ENCODE results near the gene WIZ.
A peak's percentile ranks its signal among the peaks of the same experiment; 100 is the strongest.
"Not testable (repeated sequence)": the region's sequence is repeated elsewhere in the genome, so short reads cannot be mapped to it uniquely, and the experiment has no call there.

Gene WIZ

DNA sequence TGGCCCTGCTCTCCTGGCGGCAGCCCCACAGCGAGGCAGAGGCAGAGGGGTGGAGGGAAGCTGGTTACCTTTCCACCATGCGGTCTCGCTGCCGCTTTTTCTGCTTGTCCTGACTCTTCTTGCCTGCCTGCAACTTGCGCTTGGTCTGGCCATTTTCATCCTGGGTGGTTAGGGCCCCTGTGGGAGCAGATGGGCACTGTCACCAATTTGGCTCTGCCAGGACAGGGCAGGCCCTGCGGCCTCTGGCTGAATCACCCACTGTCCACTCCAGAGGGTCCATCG is 50.6 kb downstream of the WIZ start:
- no peaks in the 10 kb centered on the region for H3K9me3 Mint-ChIP-seq
- H3K27me3 Mint-ChIP-seq = no peaks in the 10 kb centered on the region
- no peak overlapping the region for H3K27ac Mint-ChIP-seq
- peaks cover 7% of the 10 kb centered on the region for H3K4me1 Mint-ChIP-seq (ENCODE audit: low read depth)
- peaks cover 29% of the 10 kb centered on the region for H3K36me3 Mint-ChIP-seq (ENCODE audit: low read depth)
- no peak overlapping the region for H3K4me3 Mint-ChIP-seq

DNA sequence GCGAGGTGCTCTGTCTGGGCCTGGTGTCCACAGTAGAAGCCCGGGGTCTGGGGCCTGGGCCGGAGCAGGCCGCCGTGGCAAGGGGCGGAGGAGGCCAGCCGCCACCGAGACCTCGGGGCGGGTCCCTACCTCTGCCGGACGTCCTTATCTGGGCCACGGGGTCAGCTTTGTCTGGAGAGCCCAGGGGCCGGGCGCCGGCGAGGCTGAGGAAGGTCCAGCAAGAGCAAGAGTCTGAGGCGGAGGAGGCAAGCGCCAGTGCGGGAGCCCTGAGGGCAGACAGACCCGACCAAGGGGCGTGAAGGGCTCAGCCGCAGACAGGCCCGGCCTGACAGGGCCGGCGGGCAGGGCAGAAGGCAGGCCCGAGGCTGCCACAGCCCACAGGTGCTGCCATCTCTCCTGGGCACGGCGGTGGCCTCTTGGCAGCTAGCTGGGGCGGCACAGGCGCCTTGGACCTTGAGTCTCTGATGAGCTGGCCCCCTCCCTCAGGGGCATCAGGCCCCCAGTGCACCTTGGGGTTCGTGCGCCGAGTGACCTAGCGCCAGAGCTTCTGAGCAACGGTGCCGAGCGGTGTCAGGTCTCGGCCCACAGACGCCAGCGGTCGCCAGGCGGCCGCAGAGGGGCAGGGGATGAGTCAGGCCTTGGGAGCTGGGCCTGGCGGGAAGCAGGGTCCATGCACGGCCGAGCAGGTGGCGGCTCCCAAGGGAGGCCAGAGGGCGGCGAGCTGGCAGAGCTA is 51.1 kb downstream of the WIZ start:
- no peaks in the 10 kb centered on the region for H3K9me3 Mint-ChIP-seq
- peaks cover 34% of the 10 kb centered on the region for H3K36me3 Mint-ChIP-seq (ENCODE audit: low read depth)
- no peak overlapping the region for H3K27ac Mint-ChIP-seq

DNA sequence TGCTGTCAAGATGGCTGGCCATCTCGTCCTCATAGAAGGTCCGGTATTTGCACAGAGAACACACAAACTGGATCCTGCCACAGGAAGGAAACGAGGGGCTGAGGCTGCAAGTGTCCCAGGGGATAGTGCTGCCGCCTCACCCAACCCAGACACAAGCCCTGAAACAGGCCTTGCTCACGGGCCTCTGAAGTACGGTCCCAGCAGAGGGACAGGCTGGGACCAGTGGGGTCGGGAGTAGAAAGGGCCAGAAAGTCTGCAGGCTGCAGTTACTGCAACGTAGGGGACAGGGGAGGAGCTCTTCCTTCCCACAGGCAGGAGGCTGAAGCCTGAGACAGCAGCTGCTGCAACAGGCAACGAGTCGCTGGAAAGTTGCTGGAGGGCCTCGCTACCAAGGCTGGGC is 52.0 kb downstream of the WIZ start:
- H3K4me3 Mint-ChIP-seq = no peak overlapping the region
- peaks cover 16% of the 10 kb centered on the region for H3K4me1 Mint-ChIP-seq (ENCODE audit: low read depth)
- H3K27me3 Mint-ChIP-seq = no peaks in the 10 kb centered on the region
- H3K27ac Mint-ChIP-seq = no peak overlapping the region
- H3K36me3 Mint-ChIP-seq (ENCODE audit: low read depth) = peaks cover 39% of the 10 kb centered on the region
- no peaks in the 10 kb centered on the region for H3K9me3 Mint-ChIP-seq

More for the DNA sequence above, 51.1 kb downstream of the WIZ start:
- Mint-ChIP-seq H3K4me3 (no peak overlapping the region), H3K27me3 (no peaks in the 10 kb centered on the region), H3K4me1 (ENCODE audit: low read depth) (peaks cover 9% of the 10 kb centered on the region)

DNA sequence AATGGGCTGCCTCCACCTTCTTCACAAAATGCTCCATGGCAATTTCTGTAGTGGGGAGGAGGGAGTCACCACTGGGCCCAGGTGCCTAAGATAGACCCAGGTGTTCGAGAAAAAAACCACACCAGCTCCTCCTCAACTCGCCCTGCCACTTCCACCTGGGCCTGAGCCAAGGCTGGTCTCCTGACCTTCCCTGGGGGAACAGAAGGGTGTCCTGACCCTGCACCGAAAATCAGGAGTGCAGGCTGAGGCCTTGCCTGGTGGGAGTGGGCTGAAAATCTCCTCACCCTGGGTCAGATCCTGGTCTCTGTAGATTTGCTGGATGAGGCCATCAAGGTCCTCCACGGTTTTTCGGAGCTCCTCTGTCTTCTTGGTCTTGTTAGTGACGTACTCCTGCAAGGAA is 52.5 kb downstream of the WIZ start:
- Mint-ChIP-seq H3K4me3 (no peak overlapping the region), H3K4me1 (ENCODE audit: low read depth) (peaks cover 16% of the 10 kb centered on the region), H3K9me3 (no peaks in the 10 kb centered on the region), H3K27me3 (no peaks in the 10 kb centered on the region), H3K36me3 (ENCODE audit: low read depth) (peaks cover 37% of the 10 kb centered on the region), H3K27ac (no peak overlapping the region)

DNA sequence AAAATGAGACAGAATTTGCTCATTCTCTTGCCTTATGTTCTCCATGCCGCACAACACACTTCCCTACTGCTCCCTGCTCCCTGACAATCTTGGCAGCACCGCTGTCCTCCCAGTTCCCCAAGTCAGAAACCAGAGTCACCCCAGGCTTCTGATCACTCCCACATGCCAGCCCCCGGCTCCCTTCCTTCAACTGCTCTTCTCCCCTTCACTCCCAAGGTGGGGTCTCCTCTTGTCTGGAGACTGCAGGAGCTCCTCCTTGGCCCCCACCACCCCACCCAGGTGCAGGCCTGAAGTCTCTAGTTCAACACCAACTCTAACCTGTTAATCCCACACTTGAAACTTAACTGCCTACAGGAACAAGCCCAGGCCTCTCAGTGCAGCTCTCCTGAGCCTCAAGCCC is 53.3 kb downstream of the WIZ start:
- peak overlapping the region; percentile 24 for H3K27ac Mint-ChIP-seq
- H3K36me3 Mint-ChIP-seq (ENCODE audit: low read depth) = peaks cover 41% of the 10 kb centered on the region
- H3K4me1 Mint-ChIP-seq (ENCODE audit: low read depth) = peaks cover 16% of the 10 kb centered on the region
- no peak overlapping the region for H3K4me3 Mint-ChIP-seq
- no peaks in the 10 kb centered on the region for H3K9me3 Mint-ChIP-seq
- no peaks in the 10 kb centered on the region for H3K27me3 Mint-ChIP-seq

DNA sequence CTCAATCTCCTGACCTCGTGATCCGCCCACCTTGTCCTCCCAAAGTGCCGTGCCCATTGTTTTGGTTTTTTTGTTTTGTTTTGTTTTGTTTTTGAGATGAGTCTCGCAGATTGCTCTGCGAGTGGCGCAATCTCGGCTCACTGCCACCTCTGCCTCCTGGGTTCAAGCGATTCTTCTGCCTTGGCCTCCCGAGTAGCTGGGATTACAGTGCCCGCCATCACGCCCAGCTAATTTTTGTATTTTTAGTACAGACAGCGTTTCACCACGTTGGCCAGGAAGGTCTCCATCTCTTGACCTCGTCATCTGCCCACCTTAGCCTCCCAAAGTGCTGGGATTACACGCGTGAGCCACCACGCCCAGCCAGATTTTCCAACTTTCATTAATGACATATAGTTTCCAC is 54.5 kb downstream of the WIZ start:
- H3K9me3 Mint-ChIP-seq, H3K4me3 Mint-ChIP-seq, H3K27me3 Mint-ChIP-seq: not testable (repeated sequence)
- peaks cover 21% of the 10 kb centered on the region for H3K4me1 Mint-ChIP-seq (ENCODE audit: low read depth)
- peaks cover 49% of the 10 kb centered on the region for H3K36me3 Mint-ChIP-seq (ENCODE audit: low read depth)
- peak overlapping the region; percentile 26 for H3K27ac Mint-ChIP-seq

DNA sequence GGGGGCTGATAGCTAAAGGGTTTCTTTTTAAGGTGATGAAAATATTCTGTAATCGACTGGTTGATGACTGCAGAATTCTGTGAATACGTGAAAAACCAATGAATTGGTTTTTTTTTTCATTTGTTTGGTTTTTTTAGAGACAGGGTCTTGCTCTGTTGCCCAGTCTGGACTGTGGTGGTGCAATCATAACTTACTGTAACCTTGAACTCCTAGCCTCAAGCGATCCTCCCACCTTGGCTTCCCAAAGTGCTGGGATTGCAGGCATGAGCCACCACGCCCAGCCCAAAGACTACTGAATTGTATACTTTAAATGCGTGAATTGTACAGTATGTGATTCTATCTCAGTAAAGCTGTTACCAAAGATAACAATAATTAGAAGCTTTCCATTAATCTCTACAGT is 55.3 kb downstream of the WIZ start:
- Mint-ChIP-seq H3K27ac (no peak overlapping the region), H3K4me3 (no peak overlapping the region), H3K27me3 (no peaks in the 10 kb centered on the region), H3K9me3 (no peaks in the 10 kb centered on the region), H3K36me3 (ENCODE audit: low read depth) (peaks cover 54% of the 10 kb centered on the region), H3K4me1 (ENCODE audit: low read depth) (peaks cover 21% of the 10 kb centered on the region)

DNA sequence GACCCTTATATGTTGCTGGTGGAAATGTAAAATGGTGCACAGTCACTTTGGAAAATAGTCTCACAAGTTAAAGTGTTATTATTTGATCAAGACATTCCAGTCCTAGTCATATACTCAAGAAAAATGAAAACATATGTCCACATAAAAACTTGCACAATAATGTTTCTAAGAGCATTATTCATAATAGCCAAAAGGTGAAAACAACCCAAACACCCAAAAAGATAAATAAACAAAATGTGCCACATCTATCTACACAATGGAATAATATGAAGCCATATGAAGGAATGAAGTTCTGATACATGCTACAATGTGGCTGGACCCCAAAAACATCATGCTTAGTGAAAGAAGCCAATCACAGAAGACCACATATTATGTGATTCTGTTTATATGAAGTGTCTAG is 55.8 kb downstream of the WIZ start:
- no peak overlapping the region for H3K27ac Mint-ChIP-seq
- peaks cover 59% of the 10 kb centered on the region for H3K36me3 Mint-ChIP-seq (ENCODE audit: low read depth)
- peaks cover 21% of the 10 kb centered on the region for H3K4me1 Mint-ChIP-seq (ENCODE audit: low read depth)
- no peak overlapping the region for H3K4me3 Mint-ChIP-seq
- no peaks in the 10 kb centered on the region for H3K9me3 Mint-ChIP-seq
- no peaks in the 10 kb centered on the region for H3K27me3 Mint-ChIP-seq

DNA sequence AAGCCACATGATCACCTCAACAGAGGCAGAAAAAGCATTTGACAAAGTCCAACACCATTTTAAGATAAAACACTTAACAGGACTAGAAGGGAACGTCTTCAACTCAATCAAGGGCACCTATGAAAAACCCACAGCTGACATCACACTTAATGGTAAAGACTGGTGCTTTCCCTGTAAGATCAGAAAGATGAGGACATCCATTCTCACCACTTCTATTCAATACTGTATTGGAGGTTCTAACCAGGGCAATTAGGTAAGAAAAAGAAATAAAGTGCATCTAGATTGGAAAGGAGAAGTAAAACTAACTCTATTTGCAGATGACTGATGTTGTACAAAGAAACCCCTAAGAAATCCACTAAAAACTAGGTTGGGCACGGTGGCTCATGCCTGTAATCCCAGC is 58.9 kb downstream of the WIZ start:
- Mint-ChIP-seq H3K4me3 (no peak overlapping the region), H3K4me1 (ENCODE audit: low read depth) (peaks cover 18% of the 10 kb centered on the region), H3K27ac (peak overlapping the region; percentile 5), H3K36me3 (ENCODE audit: low read depth) (peaks cover 51% of the 10 kb centered on the region), H3K27me3 (no peaks in the 10 kb centered on the region), H3K9me3 (no peaks in the 10 kb centered on the region)

DNA sequence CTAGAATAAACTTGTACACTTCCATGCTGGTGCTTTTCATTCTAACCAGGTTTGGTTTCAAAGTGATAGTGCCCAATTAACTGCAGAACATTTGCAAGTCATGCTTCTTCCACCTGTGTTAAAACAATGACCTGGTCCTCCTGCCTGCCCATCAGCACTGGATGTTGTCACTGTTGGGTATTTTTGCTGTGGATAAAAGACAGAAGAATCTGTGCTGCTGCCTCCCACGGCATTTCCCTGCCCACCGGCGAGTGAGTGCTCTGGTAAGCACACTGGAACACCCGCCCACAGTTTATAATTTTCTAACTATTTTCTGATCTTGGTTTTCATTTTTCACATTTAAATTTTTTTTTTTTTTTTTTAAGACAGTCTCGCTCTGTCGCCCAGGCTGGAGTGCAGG is 67.9 kb downstream of the WIZ start:
- peak overlapping the region; percentile 74 for H3K27ac Mint-ChIP-seq
- H3K4me3 Mint-ChIP-seq = no peak overlapping the region
- H3K9me3 Mint-ChIP-seq = no peaks in the 10 kb centered on the region
- peaks cover 31% of the 10 kb centered on the region for H3K36me3 Mint-ChIP-seq (ENCODE audit: low read depth)
- no peaks in the 10 kb centered on the region for H3K27me3 Mint-ChIP-seq
- peaks cover 33% of the 10 kb centered on the region for H3K4me1 Mint-ChIP-seq (ENCODE audit: low read depth)

DNA sequence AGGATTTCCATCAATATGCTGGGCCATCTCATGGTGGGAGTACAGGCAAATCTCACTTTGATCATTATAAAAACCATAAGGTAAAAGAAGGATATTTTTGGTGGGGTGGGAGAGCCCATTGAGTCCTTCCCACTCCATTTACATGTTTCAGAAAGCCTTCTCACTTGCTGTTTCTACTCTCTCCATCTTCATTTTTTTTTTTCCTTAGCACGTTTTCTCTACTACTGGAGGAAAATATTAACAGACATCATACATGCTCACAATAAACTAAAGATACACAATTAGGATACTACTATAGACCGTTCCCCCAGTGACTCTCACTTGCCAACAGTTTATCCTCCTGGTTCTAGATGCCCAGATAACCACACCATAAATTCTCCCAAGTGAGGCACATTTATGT is 68.3 kb downstream of the WIZ start:
- Mint-ChIP-seq H3K4me3 (peak overlapping the region; percentile 90), H3K27ac (peak overlapping the region; percentile 74), H3K36me3 (ENCODE audit: low read depth) (peaks cover 32% of the 10 kb centered on the region), H3K4me1 (ENCODE audit: low read depth) (peaks cover 37% of the 10 kb centered on the region), H3K27me3 (no peaks in the 10 kb centered on the region), H3K9me3 (no peaks in the 10 kb centered on the region)

DNA sequence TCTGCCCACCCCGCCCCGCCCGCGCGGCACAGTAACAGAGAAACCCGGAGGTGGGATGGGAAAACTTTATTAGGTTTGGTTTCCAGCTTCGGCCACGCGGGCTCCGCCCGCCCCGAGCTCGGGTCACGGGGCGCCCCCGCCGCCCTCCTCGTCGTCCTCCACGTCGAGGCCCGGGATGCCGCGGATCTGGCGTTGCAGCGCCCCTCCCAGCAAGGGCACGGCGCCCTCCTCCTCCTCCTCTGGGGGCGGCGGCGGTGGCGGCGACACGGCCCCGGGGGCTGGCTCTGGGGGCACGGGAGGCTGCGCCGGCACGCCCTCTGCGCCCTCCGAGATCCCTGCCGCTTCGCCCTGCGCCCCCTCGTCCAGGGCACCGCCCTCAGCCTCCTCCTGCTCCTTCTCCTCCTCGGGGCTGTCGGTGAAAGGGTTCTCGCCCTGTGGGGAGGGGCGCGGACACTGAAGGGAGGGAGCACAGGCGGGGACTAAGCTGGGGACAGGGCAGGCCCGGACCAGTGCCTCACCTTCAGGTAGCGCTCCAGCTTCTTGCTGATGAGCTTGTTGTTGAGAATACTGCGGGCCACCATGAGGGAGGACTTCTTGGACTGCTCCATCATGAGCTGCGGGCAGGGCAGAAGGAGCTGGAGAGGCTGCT is 69.6 kb downstream of the WIZ start:
- Mint-ChIP-seq H3K4me3 (peak overlapping the region; percentile 90), H3K27ac (peak overlapping the region; percentile 99), H3K36me3 (ENCODE audit: low read depth) (peaks cover 28% of the 10 kb centered on the region), H3K4me1 (ENCODE audit: low read depth) (peaks cover 39% of the 10 kb centered on the region), H3K9me3 (no peaks in the 10 kb centered on the region), H3K27me3 (no peaks in the 10 kb centered on the region)

DNA sequence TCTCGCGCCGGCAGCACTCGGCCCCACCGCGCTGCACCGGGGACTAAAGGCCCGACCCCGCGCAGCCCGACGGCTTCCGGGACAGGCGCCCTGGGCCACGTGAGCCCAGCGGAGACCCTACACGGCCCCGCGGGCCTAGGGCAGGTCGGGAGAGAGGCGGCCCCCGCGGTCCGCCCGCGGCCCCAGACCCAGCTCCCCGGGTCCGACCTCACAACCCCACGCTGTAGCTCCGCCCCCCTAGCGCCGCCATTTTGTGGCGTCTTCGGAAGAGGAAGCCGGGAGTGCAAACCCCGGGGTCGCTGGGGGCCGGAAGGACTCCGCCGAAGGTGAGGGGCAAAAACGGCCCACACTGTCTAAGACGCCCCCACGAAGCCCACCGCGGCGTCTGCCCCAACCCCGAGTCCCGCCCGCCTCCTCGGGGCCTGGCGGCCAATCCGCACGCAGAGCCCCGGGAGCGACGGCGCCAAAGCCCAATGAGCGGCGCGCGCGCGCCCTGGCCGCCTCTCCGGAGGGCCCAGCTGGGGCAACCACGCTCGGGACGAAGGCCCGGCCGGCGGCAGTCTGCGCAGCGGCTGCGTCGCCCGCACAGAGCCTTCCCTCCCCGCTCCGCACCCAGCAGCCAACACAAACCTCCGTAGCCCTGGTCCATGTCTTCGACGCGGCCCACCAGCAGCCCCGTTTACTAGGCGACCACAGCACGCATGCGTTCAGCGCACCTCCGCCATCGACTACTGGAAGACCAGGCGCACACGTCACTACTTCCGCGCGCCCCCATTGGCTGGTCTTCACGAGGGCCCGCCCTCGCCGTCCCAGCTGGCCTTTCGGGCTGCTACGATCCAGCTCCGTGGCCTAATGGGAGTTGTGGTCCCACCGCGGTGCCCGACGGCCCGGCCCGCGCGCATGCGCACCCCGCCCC is 70.4 kb downstream of the WIZ start, which contains the start of gene AKAP8:
AKAP8 (minus strand) TSS at position 705 of the 916 bp plus-strand sequence; CDS start at position 649, 56 bp downstream.
- peaks cover 28% of the 10 kb centered on the region for H3K36me3 Mint-ChIP-seq (ENCODE audit: low read depth)
- H3K9me3 Mint-ChIP-seq = no peaks in the 10 kb centered on the region
- H3K4me3 Mint-ChIP-seq = peak within 1 kb of the TSS; percentile 90
- H3K27ac Mint-ChIP-seq = peak within 1 kb of the TSS; percentile 99
- H3K27me3 Mint-ChIP-seq = no peaks in the 10 kb centered on the region
- peaks cover 41% of the 10 kb centered on the region for H3K4me1 Mint-ChIP-seq (ENCODE audit: low read depth)

DNA sequence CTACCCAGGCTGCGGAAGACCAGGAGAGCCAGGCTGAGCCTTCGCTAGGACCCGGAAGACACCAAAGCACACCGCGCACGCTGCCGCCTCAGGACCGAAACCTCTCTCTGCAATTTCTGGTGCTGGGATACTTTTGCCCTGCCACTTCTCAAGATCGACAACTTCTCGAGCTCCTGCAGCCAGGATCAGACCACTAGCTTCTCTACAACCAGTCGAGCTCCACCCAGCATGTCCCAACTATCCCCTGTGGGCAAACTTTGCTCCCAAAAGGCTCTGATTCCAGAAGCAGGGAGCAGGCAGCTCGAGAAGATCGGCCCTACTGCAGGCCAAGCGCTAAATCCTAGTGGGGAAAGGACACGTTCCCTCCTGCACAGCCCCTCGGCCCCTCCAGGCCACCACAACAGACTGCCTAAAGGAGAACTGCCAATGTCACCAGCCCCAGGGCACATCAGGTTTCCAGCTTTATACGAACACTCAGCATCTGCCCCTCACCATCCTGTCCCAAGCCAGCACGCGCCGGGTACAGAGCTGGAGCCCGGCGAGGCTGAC is 71.1 kb downstream of the WIZ start:
- Mint-ChIP-seq H3K4me1 (ENCODE audit: low read depth) (peaks cover 41% of the 10 kb centered on the region), H3K9me3 (no peaks in the 10 kb centered on the region), H3K27me3 (no peaks in the 10 kb centered on the region), H3K4me3 (peak overlapping the region; percentile 90), H3K27ac (peak overlapping the region; percentile 99), H3K36me3 (ENCODE audit: low read depth) (peaks cover 28% of the 10 kb centered on the region)
